Measurements from ENCODE around the gene MAN2A1.

The MAN2A1 gene

GRCh38 chr5:109900461-109900860 lies 210.7 kb downstream of the MAN2A1 start:
- in situ Hi-C loops (cut with MboI; ENCODE audit: low sequenced_read_pairs) = no loop called here

- in situ Hi-C loops (cut with MboI; ENCODE audit: low sequenced_read_pairs) = no loop called here
Observed at GRCh38 chr5:109900911-109901627, 211.3 kb downstream of the MAN2A1 start.

- in situ Hi-C loops (cut with MboI; ENCODE audit: low sequenced_read_pairs) = no loop called here
Observed at GRCh38 chr5:109901628-109901981, 211.9 kb downstream of the MAN2A1 start.

GRCh38 chr5:109903061-109903460 lies 213.3 kb downstream of the MAN2A1 start:
- in situ Hi-C loops (cut with MboI; ENCODE audit: low sequenced_read_pairs) = no loop called here

GRCh38 chr5:109905906-109906305 lies 216.2 kb downstream of the MAN2A1 start:
- in situ Hi-C loops (cut with MboI; ENCODE audit: low sequenced_read_pairs) = no loop called here

GRCh38 chr5:109907189-109907588 lies 217.5 kb downstream of the MAN2A1 start:
- in situ Hi-C loops (cut with MboI; ENCODE audit: low sequenced_read_pairs) = no loop called here

GRCh38 chr5:109907731-109908130 lies 218.0 kb downstream of the MAN2A1 start:
- in situ Hi-C loops (cut with MboI; ENCODE audit: low sequenced_read_pairs) = no loop called here

- in situ Hi-C loops (cut with MboI; ENCODE audit: low sequenced_read_pairs) = no loop called here
Observed at GRCh38 chr5:109908366-109908765, 218.6 kb downstream of the MAN2A1 start.

- in situ Hi-C loops (cut with MboI; ENCODE audit: low sequenced_read_pairs) = no loop called here
Observed at GRCh38 chr5:109910874-109911273, 221.1 kb downstream of the MAN2A1 start.

GRCh38 chr5:109911731-109912130 lies 222.0 kb downstream of the MAN2A1 start:
- in situ Hi-C loops (cut with MboI; ENCODE audit: low sequenced_read_pairs) = no loop called here

- in situ Hi-C loops (cut with MboI; ENCODE audit: low sequenced_read_pairs) = no loop called here
Observed at GRCh38 chr5:109914906-109915305, 225.2 kb downstream of the MAN2A1 start.

- in situ Hi-C loops (cut with MboI; ENCODE audit: low sequenced_read_pairs) = no loop called here
Observed at GRCh38 chr5:109916481-109917153, 226.9 kb downstream of the MAN2A1 start.
